HUES6 (cell line): ENCODE results near the gene CNN3.

Source experiments
- H3K27ac ChIP-seq: 2 replicates; pipeline ENCODE4 v1.7.0; 2013; ENCODE audit warnings: low read depth, mild to moderate bottlenecking, low read length, inconsistent platforms
- H3K27me3 ChIP-seq: 2 replicates; pipeline ENCODE4 v1.6.1; 2013; ENCODE audit warnings: low read length; ENCODE audit not compliant: control insufficient read depth, insufficient read depth
- H3K36me3 ChIP-seq: 2 replicates; pipeline ENCODE4 v1.6.1; 2013; ENCODE audit warnings: low read length; ENCODE audit not compliant: control insufficient read depth, insufficient read depth
- H3K4me1 ChIP-seq: 2 replicates; pipeline ENCODE4 v1.6.1; 2013; ENCODE audit warnings: low read length; ENCODE audit not compliant: control insufficient read depth, insufficient read depth
- H3K4me3 ChIP-seq: 2 replicates; pipeline ENCODE4 v1.5.1; 2013; ENCODE audit warnings: low read depth, low read length
- H3K9ac ChIP-seq: one replicate; pipeline ENCODE4 v1.6.1; 2013; ENCODE audit warnings: mild to moderate bottlenecking, low read length
- H3K9me3 ChIP-seq: 2 replicates; pipeline ENCODE4 v1.6.1; 2013; ENCODE audit warnings: low read depth, low read length; ENCODE audit not compliant: control insufficient read depth, insufficient read depth

Gene CNN3

GRCh38 chr1:94961582-94961981 lies 34.7 kb upstream of the CNN3 start:
- Histone ChIP-seq H3K27ac (no peak overlapping the region), H3K4me3 (no peak overlapping the region), H3K4me1 (no peaks in the 10 kb centered on the region), H3K9me3 (no peaks in the 10 kb centered on the region), H3K27me3 (no peaks in the 10 kb centered on the region), H3K9ac (no peak overlapping the region), H3K36me3 (no peaks in the 10 kb centered on the region)

DNA sequence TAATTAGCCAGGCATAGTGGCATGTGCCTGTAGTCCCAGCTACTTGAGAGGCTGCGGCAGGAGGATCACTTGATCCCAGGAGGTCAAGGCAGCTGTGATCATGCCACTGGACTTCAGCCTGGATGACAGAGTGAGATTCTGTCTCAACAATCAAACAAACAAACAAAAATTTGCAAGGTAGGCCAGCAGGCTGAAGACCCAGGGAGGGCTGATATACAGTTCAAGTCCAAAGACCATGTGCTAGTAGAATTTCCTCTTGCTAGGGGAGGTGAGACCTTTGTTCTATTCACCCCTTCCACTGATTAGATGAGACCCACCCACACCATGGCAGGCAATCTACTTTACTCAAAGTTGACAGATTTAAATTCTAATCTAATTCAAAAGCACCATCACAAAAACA lies 31.2 kb upstream of the CNN3 start:
- peaks cover 2% of the 10 kb centered on the region; the same call in 1 of the 2 replicates for H3K9me3 ChIP-seq
- H3K27ac ChIP-seq = no peak overlapping the region
- H3K4me1 ChIP-seq = peaks cover 16% of the 10 kb centered on the region
- H3K4me3 ChIP-seq = no peak overlapping the region
- H3K9ac ChIP-seq = no peak overlapping the region
- H3K36me3 ChIP-seq = no peaks in the 10 kb centered on the region
- no peaks in the 10 kb centered on the region for H3K27me3 ChIP-seq

DNA sequence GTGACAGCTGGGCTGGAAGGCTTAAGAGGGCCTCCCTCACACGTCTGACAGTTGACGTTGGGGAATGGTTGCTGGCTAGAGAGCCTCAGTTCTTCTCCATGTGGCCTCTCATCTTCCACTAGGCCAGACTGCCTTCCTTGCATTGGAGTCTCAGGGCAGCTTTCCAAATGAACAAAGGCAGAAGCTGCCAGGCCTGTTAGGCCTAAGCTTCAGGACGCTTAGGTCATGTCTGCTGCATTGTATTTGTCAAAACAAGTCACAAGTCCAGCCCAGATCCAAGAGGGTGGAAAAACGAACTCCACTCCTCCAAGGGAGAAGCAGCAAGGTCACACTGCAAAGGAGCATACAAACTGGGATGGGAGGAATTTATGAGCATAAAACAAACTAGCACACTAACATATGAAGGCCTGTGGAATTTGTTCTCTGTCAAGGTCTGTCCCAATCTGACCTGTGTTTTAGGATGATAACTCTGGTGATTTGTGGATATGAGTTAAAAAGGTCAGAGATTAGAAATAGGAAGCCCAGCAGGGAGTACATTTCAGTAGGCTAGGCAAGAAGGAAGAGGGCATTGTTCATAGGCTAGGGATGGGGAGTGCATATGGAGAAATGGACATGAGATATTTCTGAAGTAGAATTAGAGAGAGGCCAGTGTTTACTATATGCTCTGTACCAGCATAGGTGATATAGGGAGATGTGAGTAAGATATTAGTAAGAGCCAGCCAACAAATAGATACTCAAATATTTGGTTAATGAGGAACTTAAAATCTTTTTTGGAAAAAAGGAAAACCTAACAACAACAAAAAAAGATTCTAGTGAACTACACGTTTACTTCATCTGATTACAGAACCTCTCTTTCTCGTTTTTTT lies 29.1 kb upstream of the CNN3 start:
- Histone ChIP-seq H3K27ac (no peak overlapping the region), H3K36me3 (no peaks in the 10 kb centered on the region), H3K4me3 (no peak overlapping the region), H3K9me3 (peaks cover 3% of the 10 kb centered on the region; the same call in 1 of the 2 replicates), H3K4me1 (peaks cover 16% of the 10 kb centered on the region), H3K27me3 (no peaks in the 10 kb centered on the region), H3K9ac (no peak overlapping the region)

- Histone ChIP-seq H3K27ac (no peak overlapping the region), H3K4me1 (peaks cover 16% of the 10 kb centered on the region), H3K9me3 (peaks cover 3% of the 10 kb centered on the region; the same call in 1 of the 2 replicates), H3K27me3 (no peaks in the 10 kb centered on the region), H3K36me3 (no peaks in the 10 kb centered on the region), H3K9ac (no peak overlapping the region), H3K4me3 (no peak overlapping the region)
Observed at GRCh38 chr1:94954263-94955220, 27.6 kb upstream of the CNN3 start.

GRCh38 chr1:94953746-94954145 lies 26.8 kb upstream of the CNN3 start:
- H3K27ac ChIP-seq = no peak overlapping the region
- H3K4me3 ChIP-seq = no peak overlapping the region
- H3K27me3 ChIP-seq = no peaks in the 10 kb centered on the region
- peaks cover 3% of the 10 kb centered on the region; the same call in 1 of the 2 replicates for H3K9me3 ChIP-seq
- H3K9ac ChIP-seq = no peak overlapping the region
- no peaks in the 10 kb centered on the region for H3K36me3 ChIP-seq
- H3K4me1 ChIP-seq = peaks cover 16% of the 10 kb centered on the region

DNA sequence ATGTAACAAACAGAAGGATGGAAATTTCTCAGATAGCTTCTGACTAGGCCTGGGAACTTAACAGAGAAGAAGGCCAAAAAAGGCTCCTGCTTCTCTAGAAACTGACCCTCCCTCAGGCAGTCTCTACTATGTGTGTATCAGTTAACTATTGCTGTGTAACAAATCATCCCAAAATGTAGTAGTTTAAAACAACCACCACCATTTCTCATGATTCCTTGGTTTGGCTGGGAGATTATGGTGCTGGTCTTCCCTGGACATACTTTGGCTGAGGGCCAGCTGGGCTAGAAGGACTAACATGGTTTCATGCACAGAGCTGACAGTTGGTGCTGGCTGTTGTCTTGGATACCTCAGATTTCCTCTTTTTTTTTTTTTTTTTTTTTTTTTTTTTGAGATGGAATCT lies 26.2 kb upstream of the CNN3 start:
- H3K27ac ChIP-seq = no peak overlapping the region
- H3K36me3 ChIP-seq = no peaks in the 10 kb centered on the region
- H3K4me1 ChIP-seq = peaks cover 16% of the 10 kb centered on the region
- H3K4me3 ChIP-seq = no peak overlapping the region
- peaks cover 3% of the 10 kb centered on the region; the same call in 1 of the 2 replicates for H3K9me3 ChIP-seq
- no peak overlapping the region for H3K9ac ChIP-seq
- H3K27me3 ChIP-seq = no peaks in the 10 kb centered on the region

DNA sequence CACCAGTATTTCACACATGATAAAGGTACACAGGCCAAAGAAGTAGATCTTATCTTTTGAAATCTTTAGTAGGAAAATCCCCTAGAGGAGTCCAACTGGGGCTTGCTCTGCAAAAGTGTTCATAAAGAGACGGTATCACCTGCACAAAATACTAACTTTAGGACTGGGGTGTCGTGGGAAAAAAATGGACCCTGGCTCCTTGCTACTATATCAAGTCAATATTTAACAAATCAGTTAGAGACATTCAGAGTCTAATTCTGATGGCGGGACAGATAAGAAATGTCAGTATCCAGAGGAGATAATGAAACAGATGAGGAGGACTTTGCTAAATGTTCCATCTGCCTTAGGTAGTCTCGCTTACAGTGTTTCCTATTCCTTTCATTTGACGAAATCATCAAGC lies 25.6 kb upstream of the CNN3 start:
- Histone ChIP-seq H3K4me3 (no peak overlapping the region), H3K9ac (no peak overlapping the region), H3K9me3 (peaks cover 3% of the 10 kb centered on the region; the same call in 1 of the 2 replicates), H3K4me1 (peaks cover 16% of the 10 kb centered on the region), H3K36me3 (no peaks in the 10 kb centered on the region), H3K27ac (no peak overlapping the region), H3K27me3 (no peaks in the 10 kb centered on the region)

DNA sequence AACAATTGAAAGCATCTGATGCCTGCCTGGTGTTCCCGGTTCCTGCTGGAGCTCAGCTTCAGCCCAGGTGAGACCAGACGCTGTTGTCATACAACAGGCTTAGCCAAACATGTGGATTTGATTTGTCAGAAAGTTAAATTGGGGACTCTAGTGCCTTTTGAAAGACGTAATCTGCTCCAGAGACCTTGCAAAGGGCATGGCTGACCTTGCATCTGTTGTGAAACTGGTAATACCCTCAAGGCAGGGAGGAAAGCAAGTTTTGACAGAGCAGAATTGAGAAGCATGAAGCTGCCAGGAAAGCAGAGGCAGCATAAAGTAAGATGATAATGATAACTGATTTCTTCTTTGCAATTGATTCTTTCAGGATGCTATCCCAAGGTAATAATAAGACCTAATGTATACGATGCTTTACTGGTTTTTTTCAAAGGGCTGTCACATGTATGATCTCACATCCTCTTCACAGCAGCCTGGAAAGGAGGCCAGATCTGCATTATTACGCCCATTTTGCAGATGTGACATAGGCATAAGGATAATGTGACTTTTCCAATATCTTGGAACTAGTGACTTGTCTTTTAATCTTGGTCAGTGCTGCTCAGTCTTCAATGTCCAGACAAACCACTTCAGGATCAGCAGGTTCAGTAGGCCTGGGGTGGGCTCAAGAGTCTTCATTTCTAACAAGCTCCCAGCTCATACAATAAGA lies 24.7 kb upstream of the CNN3 start:
- H3K9ac ChIP-seq = no peak overlapping the region
- no peak overlapping the region for H3K27ac ChIP-seq
- H3K36me3 ChIP-seq = no peaks in the 10 kb centered on the region
- H3K4me3 ChIP-seq = no peak overlapping the region
- no peaks in the 10 kb centered on the region for H3K27me3 ChIP-seq
- H3K9me3 ChIP-seq = peaks cover 3% of the 10 kb centered on the region; the same call in 1 of the 2 replicates
- peaks cover 16% of the 10 kb centered on the region for H3K4me1 ChIP-seq

DNA sequence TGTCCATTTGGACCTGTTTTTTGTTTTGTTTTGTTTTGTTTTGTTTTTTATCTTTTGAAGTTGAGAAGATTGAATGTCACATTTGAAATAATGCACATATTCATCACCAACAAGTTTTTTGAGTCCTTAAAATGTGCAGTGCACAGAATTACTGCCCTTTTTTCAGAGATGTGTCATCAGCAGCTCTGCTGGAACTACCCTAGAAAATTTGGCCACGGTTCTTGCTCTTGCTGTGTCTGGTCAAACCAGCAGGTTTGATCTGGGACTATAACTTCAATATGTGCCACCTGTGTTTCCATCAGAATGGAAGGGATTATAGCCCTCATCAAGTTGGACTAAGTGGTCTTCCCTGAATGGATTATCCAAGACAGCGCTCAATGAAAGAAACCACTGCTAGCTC lies 24.1 kb upstream of the CNN3 start:
- no peak overlapping the region for H3K27ac ChIP-seq
- no peaks in the 10 kb centered on the region for H3K36me3 ChIP-seq
- no peak overlapping the region for H3K4me3 ChIP-seq
- H3K27me3 ChIP-seq = no peaks in the 10 kb centered on the region
- peaks cover 16% of the 10 kb centered on the region for H3K4me1 ChIP-seq
- H3K9me3 ChIP-seq = peaks cover 3% of the 10 kb centered on the region; the same call in 1 of the 2 replicates
- no peak overlapping the region for H3K9ac ChIP-seq

- Histone ChIP-seq H3K9me3 (peaks cover 3% of the 10 kb centered on the region; the same call in 1 of the 2 replicates), H3K9ac (no peak overlapping the region), H3K4me3 (no peak overlapping the region), H3K4me1 (peaks cover 14% of the 10 kb centered on the region), H3K27ac (no peak overlapping the region), H3K36me3 (no peaks in the 10 kb centered on the region), H3K27me3 (no peaks in the 10 kb centered on the region)
Observed at GRCh38 chr1:94949681-94950661, 23.1 kb upstream of the CNN3 start.
